HepG2 (cell line): ENCODE results near the gene MGAT4D. TPM values are rescaled to one million over a fixed set of nuclear protein-coding genes. Genes with fewer than 3 reads are reported as not detected.
A peak's percentile ranks its signal among the peaks of the same experiment; 100 is the strongest.

Experiments used
- CC2D1A ChIP-seq: sonication (generic); formaldehyde crosslinking; IDR thresholded peaks from 2 replicates; pipeline ENCODE4 v1.8.1; 2023; ENCODE audit warnings: mild to moderate bottlenecking, missing genetic modification reagents
- CEBPB ChIP-seq: IDR thresholded peaks from 2 replicates; pipeline ENCODE4 v1.6.1; 2011; ENCODE audit warnings: low read depth, low read length, improper control_type of control experiment, borderline replicate concordance
- DDIT3 ChIP-seq: sonication (generic); formaldehyde crosslinking; IDR thresholded peaks from 2 replicates; pipeline ENCODE4 v1.4.0; 2020; ENCODE audit warnings: mild to moderate bottlenecking, missing genetic modification reagents
- FOXA1 ChIP-seq, 2 experiments: fragments of 450-650 bp in 1 of 2; sonication (generic) in 1 of 2; formaldehyde crosslinking in 1 of 2; IDR thresholded peaks; 2 replicates each; pipeline versions ENCODE4 v1.4.0 to v1.6.1; 2016 to 2020; ENCODE audit warnings: missing genetic modification reagents in 1 of 2
- FUBP1 ChIP-seq: sonication (generic); formaldehyde crosslinking; IDR thresholded peaks from 2 replicates; pipeline ENCODE4 v1.5.1; 2020; ENCODE audit warnings: missing genetic modification reagents, mild to moderate bottlenecking, borderline replicate concordance
- HIC2 ChIP-seq: sonication (generic); formaldehyde crosslinking; IDR thresholded peaks from 2 replicates; pipeline ENCODE4 v1.9.0; 2022; ENCODE audit warnings: low read depth, missing genetic modification reagents
- MAF1 ChIP-seq: sonication (generic); formaldehyde crosslinking; IDR thresholded peaks from 2 replicates; pipeline ENCODE4 v1.5.0; 2020; ENCODE audit warnings: missing genetic modification reagents, borderline replicate concordance
- NONO ChIP-seq, 2 experiments: fragments of 450-650 bp in 1 of 2; sonication (generic) in 1 of 2; formaldehyde crosslinking in 1 of 2; IDR thresholded peaks in 1 of 2; conservative IDR thresholded peaks in 1 of 2; 2 replicates each; pipeline versions ENCODE4 v1.6.1 to v1.8.0; 2017 to 2022; ENCODE audit warnings: mild to moderate bottlenecking in 1 of 2, missing genetic modification reagents in 1 of 2, moderate library complexity in 1 of 2
- NR0B2 ChIP-seq: sonication (generic); formaldehyde crosslinking; IDR thresholded peaks from 2 replicates; pipeline ENCODE4 v1.4.0; 2020; ENCODE audit warnings: mild to moderate bottlenecking, missing genetic modification reagents
- NR2C2 ChIP-seq: sonication (generic); formaldehyde crosslinking; IDR thresholded peaks from 2 replicates; pipeline ENCODE4 v1.4.0; 2020; ENCODE audit warnings: missing genetic modification reagents, mild to moderate bottlenecking, moderate library complexity, borderline replicate concordance
- PHF8 ChIP-seq: sonication (generic); formaldehyde crosslinking; IDR thresholded peaks from 2 replicates; pipeline ENCODE4 v1.5.0; 2020; ENCODE audit warnings: missing genetic modification reagents
- RARA ChIP-seq: IDR thresholded peaks from 2 replicates; pipeline ENCODE4 v1.6.1; 2016; ENCODE audit warnings: missing genetic modification reagents, missing compliant biosample characterization
- TEF ChIP-seq: sonication (generic); formaldehyde crosslinking; IDR thresholded peaks from 2 replicates; pipeline ENCODE4 v1.5.0; 2020; ENCODE audit warnings: missing genetic modification reagents
- TFAP4 ChIP-seq: sonication (generic); IDR thresholded peaks from 2 replicates; pipeline ENCODE4 v1.6.1; 2016; ENCODE audit warnings: low read depth, borderline replicate concordance
- TRAFD1 ChIP-seq: sonication (generic); formaldehyde crosslinking; IDR thresholded peaks from 2 replicates; pipeline ENCODE4 v1.5.1; 2020; ENCODE audit warnings: missing genetic modification reagents, mild to moderate bottlenecking, borderline replicate concordance
- YEATS2 ChIP-seq: sonication (generic); formaldehyde crosslinking; IDR thresholded peaks from 2 replicates; pipeline ENCODE4 v1.4.0; 2020; ENCODE audit warnings: missing genetic modification reagents, borderline replicate concordance
- ZFP82 ChIP-seq: sonication (generic); formaldehyde crosslinking; IDR thresholded peaks from 2 replicates; pipeline ENCODE4 v1.5.1; 2020; ENCODE audit warnings: mild to moderate bottlenecking, missing genetic modification reagents, borderline replicate concordance
- ZNF546 ChIP-seq: sonication (generic); formaldehyde crosslinking; conservative IDR thresholded peaks from 2 replicates; pipeline ENCODE4 v1.8.1; 2023; ENCODE audit warnings: mild to moderate bottlenecking, missing genetic modification reagents
- ZNF768 ChIP-seq: sonication (generic); formaldehyde crosslinking; IDR thresholded peaks from 2 replicates; pipeline ENCODE4 v1.4.0; 2020; ENCODE audit warnings: missing genetic modification reagents
- ZNF850 ChIP-seq: sonication (generic); formaldehyde crosslinking; conservative IDR thresholded peaks from 2 replicates; pipeline ENCODE4 v1.9.0; 2021; ENCODE audit warnings: mild to moderate bottlenecking, missing genetic modification reagents
- polyA plus RNA-seq, 8 experiments: library from polyadenylated mRNA; depleted of rRNA in 3 of 8; stranded (reverse) in 7 of 8; unstranded in 1 of 8; fragments of >200 nt; fragmentation: Illumina TruSeq in 4 of 8; extraction: Trizol in 4 of 8; gene quantifications; 2 replicates each; pipeline versions ENCODE4 v1.2.1 to v1.2.3, GENCODE V29; 2011 to 2016; ENCODE audit warnings: low read depth in 4 of 8, missing spikeins in 1 of 8, mixed read lengths in 1 of 8; ENCODE audit not compliant: insufficient read depth in 1 of 8
- total RNA-seq, 5 experiments: library from RNA; depleted of rRNA; stranded (reverse); fragments of >200 nt; fragmentation: Illumina TruSeq; extraction: Trizol; gene quantifications; 2 replicates each; pipeline ENCODE4 v1.2.3, GENCODE V29; 2016; ENCODE audit warnings: low read depth in 1 of 5

Gene MGAT4D
- total and polyA plus RNA-seq, 2 of the 13 experiments (the other 11 are each of a cell fraction or from before 2014, with no cell fraction given), result not detected

GRCh38 chr4:140427919-140428471, 70.1 kb downstream of the MGAT4D start (continued):
- TF ChIP-seq TRAFD1 (CRISPR knock-in tag) (no peak), TEF (peak; percentile 79), ZNF850 (CRISPR knock-in tag) (0 out of 2 replicates have a peak, but pooled peaks have one; percentile 14), PHF8 (CRISPR knock-in tag) (no peak), TFAP4 (no peak; the same call in 1 of the 2 replicates), ZNF546 (0 out of 2 replicates have a peak, but pooled peaks have one; percentile 2), ZNF768 (CRISPR knock-in tag) (no peak), NR2C2 (CRISPR knock-in tag) (0 out of 2 replicates have a peak, but pooled peaks have one; percentile 20), NONO (IDR thresholded peaks at IDR 0.05) (no peak), NONO (CRISPR knock-in tag; conservative IDR thresholded peaks at IDR 0.05) (no peak), MAF1 (no peak), NR0B2 (no peak), CC2D1A (CRISPR knock-in tag) (no peak), CEBPB (peak; percentile 97), HIC2 (CRISPR knock-in tag) (no peak), FOXA1 (IDR thresholded peaks at IDR 0.05) (no peak), FOXA1 (CRISPR knock-in tag; IDR thresholded peaks at IDR 0.05) (peak; percentile 92), RARA (CRISPR knock-in tag) (peak; percentile 45; the same call in 1 of the 2 replicates), YEATS2 (CRISPR knock-in tag) (no peak), FUBP1 (CRISPR knock-in tag) (no peak), DDIT3 (CRISPR knock-in tag) (peak; percentile 99), ZFP82 (peak; percentile 7; the same call in 1 of the 2 replicates)
